ENCODE measurements around the gene MCAT. TPM values are rescaled to one million over a fixed set of nuclear protein-coding genes. Genes with fewer than 3 reads are reported as not detected.

MCAT gene
- 16.0 and 17.5 TPM in 2 replicates for total RNA-seq

DNA sequence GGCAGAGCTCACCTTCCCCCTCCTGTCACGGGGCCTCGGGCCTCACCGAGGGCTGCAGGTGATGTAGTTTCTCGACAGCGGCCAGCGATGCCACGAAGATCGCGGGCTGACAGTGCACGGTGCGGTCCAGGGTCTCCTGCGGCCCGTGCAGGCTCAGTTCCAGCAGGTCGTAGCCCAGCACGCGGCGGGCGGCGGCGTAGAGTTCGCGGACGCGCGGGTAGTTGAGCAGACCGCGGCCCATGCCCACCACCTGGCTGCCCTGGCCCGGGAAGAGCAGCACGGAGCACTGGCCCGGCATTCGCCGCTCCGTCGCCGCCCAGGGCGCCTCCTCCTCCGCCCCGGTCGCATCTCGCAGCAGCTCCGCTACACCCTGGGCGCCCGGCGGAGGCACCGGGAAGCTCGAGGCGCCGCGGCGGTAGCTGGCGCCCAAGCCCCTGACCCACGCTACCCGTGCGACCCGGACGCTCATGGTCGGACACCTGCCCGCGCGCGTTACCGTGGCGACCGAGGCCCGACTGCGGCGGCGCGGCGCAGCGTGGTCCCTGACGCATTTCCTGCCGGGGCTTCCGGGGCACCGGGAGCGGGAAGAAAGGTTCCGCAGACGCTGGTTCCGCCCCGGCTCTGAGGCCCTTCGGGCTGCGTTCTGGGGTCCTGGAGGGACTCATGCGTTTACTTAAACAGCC lies at the start of gene MCAT:
MCAT (minus strand) TSS at position 519 of the 683 bp plus-strand sequence; CDS start at position 469, 50 bp downstream.

DNA sequence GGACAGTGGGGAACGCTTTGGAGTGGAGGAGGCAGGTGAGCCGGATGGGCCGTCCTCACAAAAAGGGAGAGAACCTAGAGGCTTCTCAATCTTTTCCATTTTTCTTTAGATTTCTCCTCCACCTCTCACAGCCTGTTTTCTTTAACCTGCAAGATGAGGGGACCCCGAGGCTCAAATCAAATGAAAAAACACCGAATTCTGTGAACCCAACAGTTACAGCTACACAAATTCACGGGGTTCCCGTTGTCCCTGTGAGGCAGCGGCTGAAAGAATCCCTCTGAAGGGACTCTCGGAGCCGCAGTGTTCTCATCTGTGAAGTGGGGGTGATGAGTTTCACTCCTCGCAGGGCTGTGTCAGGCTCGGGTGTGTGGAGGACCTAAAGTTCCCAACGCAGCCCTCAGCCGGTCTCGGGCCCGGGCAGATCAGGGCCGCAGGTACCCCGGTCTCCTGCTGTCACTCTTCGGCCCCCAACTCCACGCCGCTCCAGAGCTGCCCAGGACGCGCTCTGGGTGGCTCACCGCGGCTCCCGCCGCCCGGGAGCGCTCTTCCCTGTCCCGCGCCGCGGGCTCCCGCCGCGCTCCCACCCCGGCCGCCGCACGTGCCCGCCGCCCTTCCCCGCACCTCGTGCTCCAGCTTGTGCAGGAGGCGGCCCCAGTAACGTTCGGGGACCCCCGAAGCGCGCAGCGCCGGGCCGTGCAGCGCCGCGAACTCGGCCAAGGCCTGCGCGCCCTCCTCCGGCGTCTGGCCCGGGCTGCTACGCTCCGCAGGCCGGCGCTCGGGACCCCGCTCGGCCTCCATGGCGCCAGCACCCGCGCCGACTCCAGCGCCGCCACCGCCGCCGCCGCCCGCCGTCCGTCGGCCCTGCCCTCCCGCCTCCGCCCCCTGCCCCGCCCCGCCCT lies 43.3 kb upstream of the MCAT start, which contains the start of gene TTLL12:
TTLL12 (minus strand) TSS at position 863 of the 899 bp plus-strand sequence; CDS start at position 798, 65 bp downstream.

GRCh38 chr22:43151251-43152002 lies 8.2 kb upstream of the MCAT start, which contains the start of gene TSPO:
TSPO (plus strand) TSS chr22:43151559; CDS start chr22:43159239, 7,680 bp downstream.

GRCh38 chr22:43110444-43110926 lies 32.7 kb downstream of the MCAT start, which contains the start of gene BIK:
BIK (plus strand) TSS chr22:43110750; CDS start chr22:43124023, 13,273 bp downstream.

DNA sequence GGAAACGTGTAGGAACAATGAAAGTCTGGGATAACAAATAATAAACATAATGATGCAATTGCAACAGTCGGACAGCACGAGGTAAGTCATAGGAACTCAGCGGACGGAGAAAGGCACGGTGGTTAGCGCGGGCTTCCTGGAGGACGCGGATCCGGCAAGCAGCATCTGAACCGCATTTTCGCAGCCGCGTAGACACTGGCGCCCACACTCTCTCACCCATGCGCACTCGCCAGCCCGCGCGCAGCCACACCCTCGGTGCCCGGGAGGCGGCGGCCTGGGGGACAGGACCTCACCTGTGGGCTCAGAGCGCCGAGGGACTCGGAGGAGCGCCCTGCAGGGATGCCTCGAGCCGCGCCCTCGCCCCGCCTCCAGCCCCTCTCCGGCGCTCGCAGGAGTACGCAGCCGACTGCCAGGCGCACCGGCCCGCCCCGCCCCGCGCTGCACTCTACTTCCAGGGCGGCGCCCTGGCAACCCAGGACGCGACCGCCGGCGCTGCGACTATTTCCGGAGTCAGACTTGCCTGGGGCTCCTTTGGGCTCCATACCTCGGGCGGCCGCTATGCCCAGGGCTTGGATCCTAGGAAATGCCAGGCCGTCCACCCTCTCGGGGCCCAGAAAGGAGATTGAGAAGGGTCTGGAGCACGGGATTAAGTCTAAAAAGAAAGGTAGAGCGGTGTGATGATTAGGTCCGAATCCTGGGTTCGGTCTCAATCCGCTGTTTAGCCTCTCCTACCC lies 54.0 kb downstream of the MCAT start, which contains the start of gene TTLL1:
TTLL1 (minus strand) TSS at position 408 of the 734 bp plus-strand sequence. CDS start 13,805 bp downstream, outside the sequence.

Other genes starting within 250 kb of the MCAT start
- gene PACSIN2, start 128.2 kb downstream of the MCAT start, total RNA-seq, result 34.5 and 39.4 TPM in 2 replicates
- gene TTLL1, start 54.0 kb downstream of the MCAT start, total RNA-seq, result 15.3 and 18.7 TPM in 2 replicates
- not detected in 2 replicates for gene BIK, start 32.6 kb downstream of the MCAT start, total RNA-seq
- 288 and 318 TPM in 2 replicates for gene TSPO, start 8.2 kb upstream of the MCAT start, total RNA-seq
- 19.5 and 36.7 TPM in 2 replicates for gene TTLL12, start 43.7 kb upstream of the MCAT start, total RNA-seq
- 0.33 and 0.58 TPM in 2 replicates for gene SCUBE1, start 200.0 kb upstream of the MCAT start, total RNA-seq